Measurements from ENCODE around the gene LRRC75A.

DNA sequence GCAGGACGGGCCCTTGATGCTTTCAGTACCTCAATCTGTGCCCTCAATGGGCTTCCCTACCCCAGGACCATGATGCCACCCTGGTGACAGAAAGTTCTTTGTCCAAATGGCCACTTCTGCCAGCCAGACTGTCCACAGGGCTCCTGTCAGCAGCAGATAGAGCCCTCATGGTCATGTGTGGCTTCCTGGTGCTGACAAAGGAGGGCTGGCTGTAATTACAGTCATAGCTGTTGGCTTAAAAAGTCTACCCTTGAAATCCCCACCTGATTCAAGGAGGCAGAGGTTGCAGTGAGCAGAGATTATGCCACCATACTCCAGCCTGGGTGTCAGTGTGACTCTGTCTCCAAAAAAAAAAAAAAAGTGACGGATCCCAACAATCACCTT lies 73.3 kb downstream of the LRRC75A start:
- TF ChIP-seq, protein P1, sequence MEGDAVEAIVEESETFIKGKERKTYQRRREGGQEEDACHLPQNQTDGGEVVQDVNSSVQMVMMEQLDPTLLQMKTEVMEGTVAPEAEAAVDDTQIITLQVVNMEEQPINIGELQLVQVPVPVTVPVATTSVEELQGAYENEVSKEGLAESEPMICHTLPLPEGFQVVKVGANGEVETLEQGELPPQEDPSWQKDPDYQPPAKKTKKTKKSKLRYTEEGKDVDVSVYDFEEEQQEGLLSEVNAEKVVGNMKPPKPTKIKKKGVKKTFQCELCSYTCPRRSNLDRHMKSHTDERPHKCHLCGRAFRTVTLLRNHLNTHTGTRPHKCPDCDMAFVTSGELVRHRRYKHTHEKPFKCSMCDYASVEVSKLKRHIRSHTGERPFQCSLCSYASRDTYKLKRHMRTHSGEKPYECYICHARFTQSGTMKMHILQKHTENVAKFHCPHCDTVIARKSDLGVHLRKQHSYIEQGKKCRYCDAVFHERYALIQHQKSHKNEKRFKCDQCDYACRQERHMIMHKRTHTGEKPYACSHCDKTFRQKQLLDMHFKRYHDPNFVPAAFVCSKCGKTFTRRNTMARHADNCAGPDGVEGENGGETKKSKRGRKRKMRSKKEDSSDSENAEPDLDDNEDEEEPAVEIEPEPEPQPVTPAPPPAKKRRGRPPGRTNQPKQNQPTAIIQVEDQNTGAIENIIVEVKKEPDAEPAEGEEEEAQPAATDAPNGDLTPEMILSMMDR (IDR thresholded peaks at IDR 0.05; ENCODE audit: low read depth, low read length, missing input control) = no peak
- TF ChIP-seq, protein P2, sequence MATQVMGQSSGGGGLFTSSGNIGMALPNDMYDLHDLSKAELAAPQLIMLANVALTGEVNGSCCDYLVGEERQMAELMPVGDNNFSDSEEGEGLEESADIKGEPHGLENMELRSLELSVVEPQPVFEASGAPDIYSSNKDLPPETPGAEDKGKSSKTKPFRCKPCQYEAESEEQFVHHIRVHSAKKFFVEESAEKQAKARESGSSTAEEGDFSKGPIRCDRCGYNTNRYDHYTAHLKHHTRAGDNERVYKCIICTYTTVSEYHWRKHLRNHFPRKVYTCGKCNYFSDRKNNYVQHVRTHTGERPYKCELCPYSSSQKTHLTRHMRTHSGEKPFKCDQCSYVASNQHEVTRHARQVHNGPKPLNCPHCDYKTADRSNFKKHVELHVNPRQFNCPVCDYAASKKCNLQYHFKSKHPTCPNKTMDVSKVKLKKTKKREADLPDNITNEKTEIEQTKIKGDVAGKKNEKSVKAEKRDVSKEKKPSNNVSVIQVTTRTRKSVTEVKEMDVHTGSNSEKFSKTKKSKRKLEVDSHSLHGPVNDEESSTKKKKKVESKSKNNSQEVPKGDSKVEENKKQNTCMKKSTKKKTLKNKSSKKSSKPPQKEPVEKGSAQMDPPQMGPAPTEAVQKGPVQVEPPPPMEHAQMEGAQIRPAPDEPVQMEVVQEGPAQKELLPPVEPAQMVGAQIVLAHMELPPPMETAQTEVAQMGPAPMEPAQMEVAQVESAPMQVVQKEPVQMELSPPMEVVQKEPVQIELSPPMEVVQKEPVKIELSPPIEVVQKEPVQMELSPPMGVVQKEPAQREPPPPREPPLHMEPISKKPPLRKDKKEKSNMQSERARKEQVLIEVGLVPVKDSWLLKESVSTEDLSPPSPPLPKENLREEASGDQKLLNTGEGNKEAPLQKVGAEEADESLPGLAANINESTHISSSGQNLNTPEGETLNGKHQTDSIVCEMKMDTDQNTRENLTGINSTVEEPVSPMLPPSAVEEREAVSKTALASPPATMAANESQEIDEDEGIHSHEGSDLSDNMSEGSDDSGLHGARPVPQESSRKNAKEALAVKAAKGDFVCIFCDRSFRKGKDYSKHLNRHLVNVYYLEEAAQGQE (IDR thresholded peaks at IDR 0.05) = no peak
- TF ChIP-seq, protein P3, sequence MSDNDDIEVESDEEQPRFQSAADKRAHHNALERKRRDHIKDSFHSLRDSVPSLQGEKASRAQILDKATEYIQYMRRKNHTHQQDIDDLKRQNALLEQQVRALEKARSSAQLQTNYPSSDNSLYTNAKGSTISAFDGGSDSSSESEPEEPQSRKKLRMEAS (IDR thresholded peaks at IDR 0.05) = no peak
- TF ChIP-seq TAF1 (conservative IDR thresholded peaks at IDR 0.05) (no peak), YY1 (IDR thresholded peaks at IDR 0.05) (no peak), RAD21 (IDR thresholded peaks at IDR 0.05) (no peak), GABPA (IDR thresholded peaks at IDR 0.05 in 1 of 2, conservative IDR thresholded peaks at IDR 0.05 in 1 of 2) (no peak), JUND (IDR thresholded peaks at IDR 0.05) (no peak), EGR1 (IDR thresholded peaks at IDR 0.05; ENCODE audit: low read depth in 2 of 2) (no peak), SP1 (IDR thresholded peaks at IDR 0.05) (no peak)
